Right ventricle myocardium superior (tissue), 1 donor: ENCODE measurements around the gene CLDN10. TPM values are rescaled to one million over a fixed set of nuclear protein-coding genes. Genes with fewer than 3 reads are reported as not detected.
A peak's percentile ranks its signal among the peaks of the same experiment; 100 is the strongest.

ENCODE experiments used
- ATAC-seq: fragments of 200-7000 bp; cut with Tn5 transposase; one replicate; pipeline ENCODE4 v1.9.1; 2020; ENCODE audit warnings: mild to moderate bottlenecking; ENCODE audit not compliant: poor library complexity
- DNase-seq: peaks from one replicate; pipeline ENCODE4 v3.0.0-alpha.2; 2020
- intact Hi-C: fragments of 100-400 bp; cut with DNase I; formaldehyde crosslinking; loops from one replicate; pipeline ENCODE4 v1.11.2; 2022
- total RNA-seq: library from RNA; stranded (reverse); fragmentation: NEBNext Ultra II Directional; extraction: Animal tissue kit (Norgen Biotek cat#: 25700); gene quantifications from one replicate; pipeline ENCODE4 v1.2.1, GENCODE V29; 2021
- donor health status: DM: no; HTN: yes; CAD: no; lungs with severe emphysema.

CLDN10 gene
- total RNA-seq, 1 donor from 2014 or later = not detected

DNA sequence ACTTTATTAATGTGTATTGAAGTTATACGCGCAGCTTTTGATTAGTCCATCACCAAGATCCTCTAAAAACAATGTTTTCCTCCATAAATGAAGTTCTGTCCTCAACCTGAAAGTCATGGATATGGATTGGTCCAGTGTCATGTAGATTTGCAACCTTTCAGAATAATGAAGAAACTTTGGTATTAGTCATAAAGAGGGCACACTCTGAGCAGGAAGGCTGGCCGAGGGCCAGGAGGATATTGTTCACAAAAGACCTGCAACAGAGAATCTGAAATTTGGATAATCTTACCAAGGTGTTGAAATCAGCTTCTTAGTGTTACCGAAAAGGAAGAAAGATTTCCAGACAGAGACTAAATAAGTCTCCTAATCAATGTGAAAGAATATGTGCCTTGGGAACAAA is 20.7 kb downstream of the CLDN10 start:
- DNase-seq (no peak), ATAC-seq (no peak)
- intact Hi-C loops = no loop called here

DNA sequence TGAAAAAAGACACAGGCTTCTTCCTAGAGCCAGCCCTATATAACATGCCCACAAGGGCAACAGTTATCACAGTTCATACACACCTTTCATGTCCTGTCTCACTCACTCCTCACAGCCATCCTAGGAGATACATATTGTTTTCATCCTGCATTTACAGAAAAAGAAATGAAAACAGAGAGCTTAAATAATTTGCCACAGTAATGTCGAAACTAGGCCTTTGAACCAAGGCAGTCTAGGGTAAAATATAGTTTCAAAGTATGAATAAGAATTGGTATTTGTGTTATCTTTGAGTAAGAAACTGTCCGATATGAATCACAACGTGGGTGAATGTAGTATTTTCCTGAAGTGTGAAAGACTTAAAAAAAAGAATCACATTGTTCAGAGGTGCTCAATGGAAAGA is 26.8 kb downstream of the CLDN10 start:
- intact Hi-C loops = no loop called here
- ATAC-seq (no peak), DNase-seq (no peak)

DNA sequence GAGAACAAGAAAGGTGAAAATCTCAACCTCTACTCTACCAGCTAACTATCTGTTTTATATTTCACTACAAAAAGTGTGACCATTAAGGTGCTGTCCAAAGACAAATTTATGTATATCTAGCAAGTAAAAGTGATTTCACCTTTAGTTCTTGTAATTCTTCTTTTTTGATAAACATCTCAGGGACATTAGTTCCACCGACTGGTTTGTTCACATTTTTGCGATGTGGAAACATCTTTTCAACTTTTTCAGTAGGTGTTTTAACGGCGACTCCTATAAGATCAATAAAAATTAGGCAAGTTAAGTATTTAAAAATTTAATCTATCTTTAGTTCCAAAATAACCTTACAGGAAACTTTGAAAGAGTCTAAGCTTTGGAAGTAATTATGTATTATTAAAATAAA is 33.3 kb downstream of the CLDN10 start:
- ATAC-seq (no peak), DNase-seq (no peak)
- intact Hi-C loops = no loop called here

DNA sequence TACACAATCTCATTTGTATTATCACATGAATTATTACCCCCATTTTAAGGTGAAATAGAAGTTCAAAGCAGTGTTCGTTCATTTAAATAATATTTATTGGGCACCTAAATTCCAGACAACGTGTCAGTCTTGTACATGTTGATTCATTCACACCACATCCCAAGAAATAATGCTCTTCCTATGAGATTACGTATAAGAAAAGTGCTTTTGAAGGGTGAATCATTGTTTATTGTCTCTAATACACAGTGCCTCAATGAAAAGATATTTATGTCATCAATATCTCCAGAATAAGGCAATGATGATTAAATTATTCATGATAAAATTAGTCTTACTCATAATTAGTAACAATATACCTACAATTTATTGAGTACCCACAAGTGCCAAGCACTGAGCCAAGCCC is 35.6 kb downstream of the CLDN10 start:
- ATAC-seq (no peak), DNase-seq (no peak)
- intact Hi-C loops = no loop called here

DNA sequence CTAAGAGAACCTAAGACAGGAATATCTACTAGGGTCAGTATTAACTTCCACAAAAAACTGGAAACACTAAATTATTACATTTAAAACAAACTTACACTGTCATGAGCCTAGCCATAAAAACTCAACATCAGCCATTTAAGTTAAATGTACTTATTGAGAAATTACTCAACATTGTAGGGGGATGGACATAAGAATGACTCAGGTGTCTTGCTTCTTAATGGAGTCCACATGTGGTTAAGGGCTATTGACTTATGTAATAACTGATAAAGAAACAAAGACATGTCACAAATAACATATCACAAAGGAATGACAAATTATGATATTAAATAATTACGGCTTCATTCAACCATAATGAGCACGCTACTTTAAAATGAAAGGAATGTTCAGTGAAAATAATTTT is 36.2 kb downstream of the CLDN10 start:
- ATAC-seq = no peak
- DNase-seq = no peak
- intact Hi-C loops = no loop called here

DNA sequence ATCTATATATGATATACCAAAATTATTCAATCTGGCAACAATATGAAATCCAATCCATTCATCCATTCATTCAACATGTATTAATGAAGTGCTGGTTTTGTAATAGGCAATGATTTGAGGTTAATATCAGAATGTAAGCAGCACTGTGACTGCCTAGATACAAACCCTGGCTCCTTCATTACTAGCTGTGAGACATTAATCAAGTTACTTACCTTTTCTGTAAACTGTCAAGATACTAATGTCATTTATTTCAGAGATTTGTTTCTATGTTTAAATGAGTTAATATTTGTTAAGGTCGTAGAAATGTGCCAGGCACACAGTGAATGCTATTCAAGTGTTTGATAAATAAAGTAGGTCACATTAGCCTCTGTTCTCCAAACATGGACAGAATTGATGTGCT is 40.9 kb downstream of the CLDN10 start:
- intact Hi-C loops = no loop called here
- ATAC-seq (no peak), DNase-seq (no peak)

DNA sequence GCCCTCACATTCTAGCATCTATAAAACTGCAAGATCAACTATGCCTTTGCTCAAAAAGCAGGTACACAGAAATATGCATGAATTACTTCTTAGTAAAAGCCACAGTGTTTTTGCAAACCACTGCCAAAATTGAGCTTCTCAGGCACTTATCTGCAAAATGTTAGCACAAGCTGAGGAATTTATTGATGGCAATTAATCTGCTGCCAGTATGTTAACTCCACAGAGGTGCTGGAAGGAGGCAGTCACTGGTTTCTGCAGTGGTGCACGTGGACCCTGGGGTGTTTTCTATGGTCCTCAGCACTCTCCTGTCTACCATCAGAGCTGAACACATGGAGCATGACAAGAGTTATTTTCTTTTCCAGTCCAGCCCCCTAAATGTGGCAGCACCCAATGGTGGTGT is 44.2 kb downstream of the CLDN10 start:
- intact Hi-C loops = no loop called here
- DNase-seq = no peak
- ATAC-seq = no peak

DNA sequence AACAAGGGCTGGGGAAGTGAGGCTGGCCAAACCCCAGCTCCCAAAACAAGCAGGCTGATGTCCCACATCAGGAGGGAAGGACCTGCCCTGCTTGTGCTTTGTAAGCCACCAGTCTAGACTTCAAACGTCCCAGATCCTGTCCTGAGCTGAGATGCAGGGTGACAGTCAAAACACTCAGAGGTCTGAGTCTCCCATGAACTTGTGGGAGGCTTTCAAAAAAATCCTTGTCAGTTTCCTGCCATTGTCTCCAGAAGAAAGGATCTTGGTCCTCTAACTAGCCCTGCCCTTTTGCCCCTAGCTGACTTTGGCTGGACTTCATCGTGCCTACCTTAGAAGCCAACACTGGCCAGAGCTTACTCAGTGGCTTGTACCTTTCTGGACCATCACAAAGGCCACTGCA is 48.7 kb downstream of the CLDN10 start:
- intact Hi-C loops = no loop called here
- no peak for DNase-seq
- no peak for ATAC-seq

DNA sequence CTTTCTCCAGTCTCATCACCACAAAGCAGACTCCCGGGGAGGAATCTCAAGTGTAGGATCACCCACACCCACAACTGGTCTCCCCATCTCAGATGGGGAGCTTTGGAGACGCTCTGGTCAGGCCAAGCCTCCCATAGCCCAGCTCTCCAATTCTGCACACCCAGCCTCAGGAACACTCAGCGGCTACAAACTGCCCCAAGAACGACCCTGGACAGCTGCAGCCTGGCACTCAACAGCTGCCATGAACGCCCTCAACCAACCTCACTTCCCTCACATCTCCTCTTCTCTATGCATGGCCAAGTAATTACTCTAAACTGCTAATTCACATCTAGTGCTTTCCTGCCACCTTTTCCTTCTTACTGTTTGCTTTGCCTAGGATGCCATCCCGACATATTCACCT is 49.4 kb downstream of the CLDN10 start:
- ATAC-seq = no peak
- DNase-seq = no peak
- intact Hi-C loops = no loop called here

DNA sequence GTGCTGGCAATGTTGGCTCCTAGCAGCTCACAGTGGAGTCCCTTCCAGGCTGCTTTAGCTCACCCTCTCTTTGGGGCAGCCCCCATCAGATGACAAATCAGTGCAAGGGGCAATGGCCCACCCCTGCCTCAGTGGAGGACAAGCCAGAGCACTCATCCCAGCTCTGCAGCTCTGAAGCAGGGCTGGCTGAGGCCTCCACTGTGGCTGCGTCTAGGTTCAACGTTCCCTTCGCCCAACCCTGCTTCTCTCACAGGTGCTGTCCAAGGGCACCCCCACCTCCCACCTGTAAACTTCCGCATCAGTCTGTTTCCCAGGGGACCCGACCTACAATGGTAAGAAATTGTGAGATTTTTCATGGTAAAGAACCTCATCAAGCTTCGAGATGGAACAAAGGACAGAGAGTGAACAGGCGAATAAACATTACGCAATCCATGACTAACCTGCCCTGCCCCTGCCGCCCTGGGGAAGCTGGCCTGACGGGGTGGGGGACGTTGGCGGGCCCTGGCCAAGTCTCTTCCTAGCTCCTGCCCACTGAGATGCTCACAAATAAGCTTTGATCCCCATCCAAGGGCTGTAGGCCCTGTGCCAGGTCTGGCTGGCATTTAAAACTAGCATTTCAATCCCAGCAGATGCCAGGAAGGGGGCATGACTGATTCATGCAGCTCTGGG is 51.5 kb downstream of the CLDN10 start:
- ATAC-seq (peak; percentile 45), DNase-seq (no peak)
- intact Hi-C loops = no loop called here

DNA sequence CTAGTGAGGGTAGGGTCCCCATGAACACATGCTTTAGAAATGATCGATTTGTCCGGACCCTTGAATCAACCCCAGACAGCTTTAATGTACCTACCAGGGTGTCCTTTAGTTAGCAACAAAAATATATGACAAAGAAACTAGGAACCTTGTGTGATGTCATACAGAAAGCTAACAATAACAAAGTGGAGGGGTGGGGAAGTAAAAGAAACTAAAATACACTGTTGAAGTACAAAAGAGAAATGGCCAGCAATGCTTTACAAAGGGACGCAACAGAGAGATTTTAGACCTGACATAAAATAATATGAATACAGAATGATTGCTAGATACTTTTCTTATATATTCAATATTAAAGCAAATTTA is 52.0 kb downstream of the CLDN10 start:
- ATAC-seq (no peak), DNase-seq (no peak)
- intact Hi-C loops = no loop called here

DNA sequence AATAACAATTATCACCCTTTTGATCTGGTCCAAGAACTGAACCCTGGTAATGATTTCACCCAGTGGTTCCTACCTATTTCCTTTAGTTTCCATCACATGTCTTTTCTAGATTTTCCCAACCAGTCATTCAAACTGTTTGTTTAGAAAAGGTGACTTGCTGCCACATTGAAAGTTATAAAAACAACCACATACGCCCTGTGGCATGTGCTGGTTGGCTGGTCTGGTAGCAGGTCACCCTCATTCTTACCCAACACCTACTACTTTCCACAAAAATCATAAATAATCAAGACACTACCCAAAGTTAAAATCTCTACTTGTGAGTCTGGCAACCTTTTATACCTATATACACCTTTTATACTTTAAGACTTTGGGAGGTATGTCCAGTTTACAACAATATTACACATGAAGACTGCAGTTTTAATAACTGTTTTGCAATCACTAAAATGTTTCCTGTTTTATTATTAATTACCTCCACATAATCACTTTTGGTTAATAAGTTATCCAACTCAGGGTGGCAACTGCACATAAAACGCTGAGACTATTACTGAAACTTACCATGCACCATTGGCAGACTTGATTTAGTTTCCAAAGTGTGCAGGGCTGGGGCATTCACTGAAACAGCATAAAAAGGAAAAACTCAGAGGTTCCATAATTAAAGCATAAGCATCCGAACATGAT is 53.1 kb downstream of the CLDN10 start:
- ATAC-seq (no peak), DNase-seq (no peak)
- intact Hi-C loops = no loop called here

DNA sequence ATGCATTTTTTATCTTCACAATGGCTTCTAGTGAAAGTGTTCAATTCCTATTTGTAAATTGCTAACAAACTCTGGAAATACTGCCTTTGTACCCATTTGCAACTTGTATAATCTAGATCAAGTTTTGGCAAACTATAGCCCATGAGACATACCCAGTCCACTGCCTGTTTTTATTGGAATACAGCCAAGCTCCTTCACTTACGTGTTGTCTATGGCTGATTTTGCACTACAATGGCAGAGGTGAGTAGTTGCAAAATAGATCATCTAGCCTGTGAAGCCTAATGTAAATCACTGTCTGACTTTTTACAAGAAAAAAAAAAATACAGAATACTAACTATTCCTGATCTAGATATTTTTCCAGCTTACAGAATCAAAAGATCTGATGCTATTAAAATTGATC is 54.8 kb downstream of the CLDN10 start:
- intact Hi-C loops = no loop called here
- no peak for ATAC-seq
- no peak for DNase-seq

DNA sequence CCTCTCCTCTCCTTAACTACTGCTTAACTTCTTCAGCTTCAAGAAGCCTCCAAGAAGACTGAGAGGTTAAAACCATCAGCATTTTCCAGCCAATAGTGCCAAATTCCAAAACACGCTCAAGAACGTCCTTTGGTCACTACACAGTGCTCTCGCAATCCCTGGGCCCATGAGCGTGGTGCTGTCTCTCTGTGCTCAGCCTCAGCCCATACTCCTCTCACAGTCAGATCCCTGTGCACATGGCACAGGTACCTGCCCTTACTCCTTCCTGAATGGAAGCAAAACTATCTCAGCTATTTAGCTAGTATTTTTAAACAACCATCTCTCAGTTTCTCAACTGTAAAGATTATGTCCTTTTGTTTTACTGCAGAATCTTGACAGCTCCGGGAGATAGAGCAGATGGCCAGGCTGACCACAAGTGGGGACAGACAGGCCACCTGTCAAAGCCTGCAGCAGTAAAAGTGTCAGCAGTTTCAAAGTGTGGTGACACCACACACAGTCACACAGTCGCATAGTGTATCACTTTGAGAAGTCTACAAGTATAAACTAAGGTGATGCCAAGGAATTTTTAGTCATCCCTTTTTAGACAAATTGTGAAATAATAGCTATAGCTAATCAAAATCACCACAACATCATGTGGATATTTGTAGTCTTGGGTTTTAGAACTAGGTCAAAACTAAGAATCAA is 56.3 kb downstream of the CLDN10 start:
- intact Hi-C loops = no loop called here
- DNase-seq (no peak), ATAC-seq (peak; percentile 52)

DNA sequence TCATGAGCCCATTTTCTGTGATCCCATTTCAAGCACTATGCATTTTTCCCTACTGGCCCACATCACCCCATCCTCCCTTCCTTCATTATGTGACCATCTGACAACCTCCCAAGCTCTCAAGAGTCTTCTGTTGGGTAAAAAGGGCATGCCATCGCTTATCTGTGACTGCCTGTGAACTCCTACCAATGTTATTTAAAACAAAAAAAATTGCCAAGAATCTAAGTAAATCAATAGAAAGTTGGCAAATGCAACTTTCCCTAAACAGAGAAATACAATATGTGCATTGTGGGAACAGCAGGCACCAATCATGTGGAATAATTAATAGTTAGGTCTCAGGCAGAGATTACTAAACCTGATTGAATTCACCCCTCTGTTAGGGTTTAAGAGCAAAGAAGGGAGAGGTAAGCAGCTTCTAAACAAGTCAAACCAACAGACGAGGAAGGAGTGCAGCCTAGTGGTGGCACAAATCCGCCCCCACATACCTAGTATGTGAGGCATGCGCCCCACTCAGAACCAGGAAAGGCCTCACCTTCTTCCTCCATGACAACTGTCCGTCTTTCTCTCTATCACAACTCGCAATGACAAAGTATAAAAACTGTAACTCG is 62.2 kb downstream of the CLDN10 start:
- intact Hi-C loops = no loop called here
- ATAC-seq (no peak), DNase-seq (no peak)

DNA sequence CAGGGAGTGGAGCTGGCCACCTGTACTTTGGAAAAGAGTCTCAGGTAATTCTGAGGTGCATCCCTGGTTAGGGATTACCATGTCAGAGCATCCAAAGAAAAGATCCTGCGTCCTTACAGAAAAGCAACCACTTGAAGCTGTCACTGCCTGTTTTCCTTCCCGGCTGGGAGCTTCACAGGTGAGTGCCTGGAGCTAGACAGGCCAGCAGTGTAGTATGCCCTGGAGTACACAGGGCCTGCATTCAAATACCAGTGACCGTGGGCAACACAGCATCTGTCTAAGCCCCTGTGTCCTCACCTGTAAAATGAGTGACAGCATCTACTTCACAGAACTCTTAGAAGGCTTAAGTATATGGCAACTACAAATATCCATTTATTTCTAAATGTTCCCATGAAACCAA is 63.0 kb downstream of the CLDN10 start:
- DNase-seq (no peak), ATAC-seq (no peak)
- intact Hi-C loops = no loop called here

DNA sequence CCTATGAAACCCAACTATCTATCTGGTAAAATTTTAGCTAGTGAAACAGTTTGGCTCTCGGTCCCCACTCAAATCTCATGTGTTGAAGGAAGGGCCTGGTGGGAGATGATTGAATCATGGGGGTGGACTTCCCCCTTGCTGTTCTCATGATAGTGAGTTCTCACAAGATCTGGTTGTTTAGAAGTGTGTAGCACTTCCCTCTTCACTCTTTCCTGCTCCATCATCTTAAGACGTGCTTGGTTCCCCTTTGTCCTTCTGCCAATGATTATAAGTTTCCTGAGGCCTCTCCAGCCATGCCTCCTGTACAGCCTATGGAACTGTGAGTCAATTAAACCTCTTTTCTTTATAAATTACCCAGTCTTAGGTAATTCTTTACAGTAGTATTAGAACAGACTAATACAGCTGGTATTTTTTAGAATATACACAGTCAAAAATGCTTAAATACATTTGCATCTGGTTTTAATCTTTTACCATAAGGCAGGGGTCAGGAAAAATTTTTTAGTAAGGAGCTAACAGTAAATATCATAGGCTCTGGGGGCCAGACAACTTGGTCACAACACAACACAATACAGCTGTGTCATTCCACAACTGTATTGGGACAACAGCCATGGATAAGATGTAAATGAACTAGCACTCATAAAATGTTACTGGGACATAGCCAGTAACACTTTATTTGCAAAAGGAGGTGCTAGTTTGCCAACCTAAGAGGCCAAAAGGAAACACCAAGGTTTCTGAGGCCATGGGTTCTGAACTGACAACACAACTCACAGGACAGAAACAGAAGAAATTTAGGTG is 67.7 kb downstream of the CLDN10 start:
- DNase-seq (no peak), ATAC-seq (peak; percentile 21)
- intact Hi-C loops = no loop called here

DNA sequence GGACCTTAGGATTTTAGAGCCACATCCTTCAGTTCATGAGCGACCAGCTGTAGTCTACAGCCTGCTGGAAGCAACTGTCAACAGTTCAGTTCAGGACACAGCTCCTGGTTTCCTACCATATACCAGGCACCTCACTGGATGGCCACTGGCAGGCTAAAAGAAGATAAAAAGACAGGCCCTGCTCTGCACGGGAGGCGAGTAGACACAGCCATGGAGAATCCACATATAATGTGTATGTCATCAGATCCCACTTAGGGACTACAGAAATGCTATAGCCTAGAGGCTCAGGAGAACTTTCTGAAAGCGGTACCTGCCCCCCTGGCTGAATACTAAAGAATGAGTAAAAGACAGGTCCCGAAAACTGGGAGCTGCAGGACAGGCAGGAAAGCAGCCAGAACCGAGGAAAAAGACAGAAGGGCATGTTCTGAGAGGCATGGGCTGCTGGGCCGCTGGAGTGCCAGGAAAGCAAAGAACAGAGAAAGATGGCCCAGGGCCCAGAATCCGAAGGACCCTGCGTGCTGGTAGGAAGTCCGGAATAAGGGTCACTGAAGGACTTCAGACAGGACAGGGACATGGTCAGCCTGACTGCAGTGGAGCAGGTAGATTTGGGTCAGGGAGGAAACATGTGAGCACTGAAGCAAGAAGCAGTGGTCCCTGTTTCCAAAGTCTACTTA is 68.4 kb downstream of the CLDN10 start:
- DNase-seq = no peak
- ATAC-seq = peak; percentile 74

DNA sequence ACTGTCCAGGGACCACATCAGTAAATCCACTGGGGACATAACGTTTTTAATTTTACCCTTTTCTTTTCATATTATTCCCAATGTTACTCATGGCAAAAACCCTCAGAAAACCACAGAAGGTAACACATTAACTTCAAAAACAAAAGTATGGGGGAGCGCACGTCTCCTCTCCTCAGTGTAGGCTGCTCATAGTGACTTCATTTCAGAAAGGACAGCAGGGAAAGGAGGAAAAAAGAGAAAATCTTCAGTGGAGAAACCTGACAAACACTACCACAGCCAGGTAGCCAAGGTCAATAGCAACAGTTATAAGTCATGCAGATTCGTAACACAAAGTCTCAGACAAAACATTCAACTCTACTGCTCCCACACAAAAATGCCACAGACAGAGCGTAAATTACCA is 70.6 kb downstream of the CLDN10 start:
- intact Hi-C loops = no loop called here
- ATAC-seq (no peak), DNase-seq (no peak)

More for the DNA sequence above, 68.4 kb downstream of the CLDN10 start:
- intact Hi-C loops = no loop called here
